Measurements from ENCODE around the gene CNTLN.
"Not testable (repeated sequence)": the region's sequence is repeated elsewhere in the genome, so short reads cannot be mapped to it uniquely, and the experiment has no call there.

CNTLN gene

DNA sequence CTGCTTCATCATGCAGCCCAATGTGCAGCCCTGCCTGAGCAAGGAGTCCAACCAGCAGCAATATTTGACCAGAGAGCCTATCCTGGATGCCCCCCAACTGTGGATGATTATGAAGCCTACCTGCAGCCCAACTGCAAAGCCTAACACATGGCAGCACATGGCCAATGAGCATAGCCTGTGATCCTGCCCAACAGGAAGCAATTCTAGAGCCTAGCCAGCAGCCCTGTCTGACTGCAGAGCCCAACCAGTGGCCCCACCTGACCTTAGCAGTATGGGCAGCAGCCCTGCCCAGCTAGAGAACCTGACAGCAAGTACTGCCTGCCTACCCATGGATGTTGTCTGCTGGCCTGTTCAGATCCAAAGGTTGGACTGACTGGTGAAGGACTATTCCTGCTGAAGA is 346.7 kb downstream of the CNTLN start:
- DNase-seq (ENCODE audit: low read depth, low spot score): no peak
- H3K27ac ChIP-seq: no peak overlapping the region

DNA sequence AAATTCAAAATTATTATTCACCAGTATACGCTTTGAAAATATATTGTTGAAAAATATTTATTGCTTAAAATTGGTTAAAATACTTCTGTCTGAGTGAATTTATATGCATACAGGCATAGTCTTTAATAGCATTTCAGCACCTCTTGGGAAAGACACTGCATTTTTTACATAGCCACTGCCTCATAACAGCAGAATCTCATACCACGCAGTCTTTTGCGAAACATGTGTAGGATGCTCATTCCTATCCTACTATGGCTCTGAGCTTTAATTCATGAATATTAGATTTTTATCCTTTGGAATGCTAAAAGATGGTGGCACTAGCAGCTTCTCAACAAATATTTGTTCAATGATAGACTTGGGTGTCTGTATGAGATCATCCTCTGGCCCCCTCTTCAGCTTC is 350.1 kb downstream of the CNTLN start:
- H3K27ac ChIP-seq: no peak overlapping the region
- no peak for DNase-seq (ENCODE audit: low read depth, low spot score)

DNA sequence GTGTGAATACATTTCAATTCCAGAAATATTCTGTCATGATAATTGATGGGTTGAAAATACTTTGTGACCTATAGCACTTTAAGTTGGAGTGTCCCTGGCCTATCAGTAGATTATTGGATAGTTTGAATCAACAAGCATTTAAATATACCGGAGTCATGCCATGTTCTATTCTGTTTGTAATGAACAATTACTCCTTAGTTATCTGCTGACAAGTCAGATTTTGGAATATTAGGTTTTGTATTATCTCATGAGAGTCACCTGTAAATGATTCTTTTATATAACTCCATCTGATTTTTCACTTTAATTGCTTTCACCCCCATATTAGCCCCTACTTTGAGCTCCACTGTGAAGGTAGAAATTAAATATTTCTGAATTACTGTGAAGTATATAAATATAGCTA is 351.6 kb downstream of the CNTLN start:
- no peak overlapping the region for H3K27ac ChIP-seq
- no peak for DNase-seq (ENCODE audit: low read depth, low spot score)

DNA sequence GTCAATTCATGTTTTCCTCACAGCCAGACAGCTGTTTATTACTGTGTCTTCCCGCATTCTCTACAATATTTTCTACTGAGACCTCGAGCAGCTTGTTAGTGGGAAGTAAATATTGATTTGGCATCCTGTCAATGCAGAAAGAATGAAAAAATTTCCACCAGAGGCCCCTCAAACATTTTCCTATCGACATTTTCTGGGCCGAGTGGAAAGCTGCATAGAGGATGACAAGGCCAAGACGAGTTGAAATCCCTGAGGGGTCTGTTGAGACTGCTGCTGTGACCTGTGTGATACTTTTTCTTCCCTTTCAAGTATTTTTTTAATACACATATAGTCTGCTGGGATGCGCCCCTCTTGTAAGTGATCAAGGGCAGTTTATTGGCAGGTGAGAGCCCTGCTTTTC is 352.6 kb downstream of the CNTLN start:
- no peak for DNase-seq (ENCODE audit: low read depth, low spot score)
- H3K27ac ChIP-seq: no peak overlapping the region

DNA sequence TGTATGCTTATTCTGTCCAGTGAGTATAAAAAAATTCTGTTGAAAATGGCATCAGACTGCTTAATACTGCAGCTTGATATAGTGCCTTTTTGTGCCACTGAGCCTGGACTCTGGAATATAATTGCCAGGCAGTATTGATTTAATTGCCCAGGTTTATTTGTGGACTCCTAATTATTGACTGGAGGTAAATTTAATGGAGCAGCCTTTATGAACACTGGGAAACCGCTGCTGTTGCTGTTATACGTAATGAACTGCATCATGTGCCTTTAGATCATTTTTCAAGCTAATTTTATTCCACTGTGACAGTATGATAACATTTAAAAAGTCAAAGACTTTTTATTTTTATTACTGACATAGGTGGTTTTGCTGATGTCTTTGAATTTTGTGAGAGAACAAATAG is 353.8 kb downstream of the CNTLN start:
- H3K27ac ChIP-seq: no peak overlapping the region
- DNase-seq (ENCODE audit: low read depth, low spot score): no peak

DNA sequence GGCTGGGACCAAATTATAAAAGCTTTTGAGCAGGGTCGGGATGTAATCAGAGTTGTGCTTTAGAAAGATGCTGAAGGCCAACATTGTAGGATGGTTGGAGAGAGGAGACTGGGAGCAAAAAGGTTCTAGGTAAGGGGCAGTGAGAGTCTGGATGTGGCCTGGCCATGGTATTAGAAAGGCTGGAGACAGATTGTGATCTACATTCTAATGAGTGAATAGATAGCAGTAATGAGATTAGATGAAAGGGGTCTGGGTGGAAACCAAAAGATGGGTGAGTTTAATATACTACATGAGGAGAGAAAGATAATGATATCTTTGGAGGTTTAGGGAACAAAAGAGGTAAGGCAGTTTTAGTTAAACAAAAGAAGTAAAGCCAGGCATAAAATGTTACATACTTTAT is 355.3 kb downstream of the CNTLN start:
- no peak for DNase-seq (ENCODE audit: low read depth, low spot score)
- no peak overlapping the region for H3K27ac ChIP-seq

DNA sequence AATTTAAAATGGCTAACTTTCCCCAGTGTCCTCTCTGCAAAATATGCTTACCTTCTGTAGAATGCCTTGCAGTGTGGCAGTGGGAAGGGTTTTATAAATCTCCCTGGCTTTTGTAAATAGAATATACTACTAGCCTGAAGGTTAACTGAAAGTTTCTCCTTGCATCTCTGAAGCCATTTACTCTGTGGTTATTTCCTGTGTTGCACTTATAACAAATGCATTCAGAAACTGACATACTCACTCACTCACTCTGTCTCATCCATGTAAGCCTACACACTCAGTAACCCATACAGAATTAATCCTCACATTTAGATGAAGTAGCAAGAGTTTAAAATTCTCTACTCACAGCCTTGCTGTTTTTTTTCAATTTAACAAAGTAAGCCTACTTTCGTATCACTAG is 356.9 kb downstream of the CNTLN start:
- no peak for DNase-seq (ENCODE audit: low read depth, low spot score)
- no peak overlapping the region for H3K27ac ChIP-seq

DNA sequence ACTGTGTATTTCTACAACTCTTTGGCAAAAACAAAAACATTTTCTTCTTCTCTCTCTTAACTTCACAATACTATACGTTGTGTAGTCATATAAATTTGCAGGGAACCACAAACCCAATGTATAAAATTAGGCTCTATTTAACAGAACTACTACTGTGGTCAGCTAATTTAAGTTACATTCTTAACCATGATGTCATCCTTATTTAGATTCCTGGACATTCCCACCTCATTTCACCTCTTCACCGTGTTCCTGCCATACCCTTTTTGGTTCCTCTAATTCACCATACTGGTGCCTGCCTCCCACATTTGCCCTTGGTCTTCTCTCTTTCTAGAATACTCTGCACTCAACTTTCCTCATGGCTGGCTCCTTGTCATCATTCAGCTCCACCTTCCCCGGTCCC is 368.4 kb downstream of the CNTLN start:
- no peak for DNase-seq (ENCODE audit: low read depth, low spot score)
- H3K27ac ChIP-seq: no peak overlapping the region

DNA sequence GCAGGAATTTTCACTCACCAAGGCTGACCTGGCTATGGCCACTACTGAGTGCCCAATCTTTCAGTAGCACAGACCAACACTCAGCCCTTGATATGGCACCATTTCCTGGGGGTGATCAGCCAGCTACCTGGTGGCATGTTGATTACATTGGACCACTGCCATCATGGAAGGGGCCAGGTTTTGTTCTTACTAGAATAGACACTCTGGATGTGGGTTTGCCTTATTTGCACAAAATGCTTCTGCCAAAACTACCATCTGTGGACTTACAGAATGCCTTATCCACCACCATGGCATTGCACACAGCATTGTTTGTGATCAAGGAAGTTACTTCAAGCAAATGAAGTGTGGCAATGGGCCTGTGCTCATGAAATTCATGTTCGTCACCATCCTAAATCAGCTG is 374.3 kb downstream of the CNTLN start:
- no peak overlapping the region for H3K27ac ChIP-seq
- DNase-seq (ENCODE audit: low read depth, low spot score): no peak

DNA sequence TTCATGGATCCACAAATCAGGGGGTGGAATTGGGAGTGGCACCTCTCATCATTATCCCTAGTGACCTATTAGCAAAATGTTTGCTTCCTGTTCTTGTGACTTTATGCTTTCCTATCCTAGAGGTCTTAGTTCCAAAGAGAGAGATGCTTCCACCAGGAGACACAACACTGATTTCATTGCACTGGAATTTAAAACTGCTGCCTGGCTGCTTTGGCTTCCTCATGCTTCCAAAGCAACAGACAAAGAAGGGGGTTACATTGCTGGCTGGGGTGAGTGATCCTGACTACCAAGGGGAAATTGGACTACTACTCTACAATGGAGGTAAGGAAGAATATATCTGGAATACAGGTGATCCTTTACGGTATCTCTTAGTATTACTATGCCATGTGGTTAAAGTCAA is 374.9 kb downstream of the CNTLN start:
- no peak overlapping the region for H3K27ac ChIP-seq
- DNase-seq (ENCODE audit: low read depth, low spot score): no peak

DNA sequence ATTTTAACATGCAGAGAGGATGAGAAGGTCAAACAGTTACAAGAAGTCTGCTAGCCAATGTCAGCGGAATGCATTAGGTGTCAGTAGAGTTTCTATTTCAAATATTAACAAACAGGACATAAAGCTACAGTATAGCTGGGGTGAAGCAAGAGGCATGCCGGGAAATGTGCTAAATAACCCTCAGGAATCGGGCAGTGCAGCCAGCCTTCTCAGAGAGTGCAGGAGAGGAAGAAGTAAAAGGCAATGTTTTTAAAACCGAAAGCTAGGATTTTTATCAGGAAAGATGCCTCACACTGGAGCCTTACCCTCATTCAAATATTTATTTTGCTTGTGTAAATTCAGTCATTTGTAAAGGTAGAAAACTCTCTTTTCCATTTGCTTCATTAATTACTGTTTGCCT is 384.9 kb downstream of the CNTLN start:
- no peak overlapping the region for H3K27ac ChIP-seq
- DNase-seq (ENCODE audit: low read depth, low spot score): no peak

DNA sequence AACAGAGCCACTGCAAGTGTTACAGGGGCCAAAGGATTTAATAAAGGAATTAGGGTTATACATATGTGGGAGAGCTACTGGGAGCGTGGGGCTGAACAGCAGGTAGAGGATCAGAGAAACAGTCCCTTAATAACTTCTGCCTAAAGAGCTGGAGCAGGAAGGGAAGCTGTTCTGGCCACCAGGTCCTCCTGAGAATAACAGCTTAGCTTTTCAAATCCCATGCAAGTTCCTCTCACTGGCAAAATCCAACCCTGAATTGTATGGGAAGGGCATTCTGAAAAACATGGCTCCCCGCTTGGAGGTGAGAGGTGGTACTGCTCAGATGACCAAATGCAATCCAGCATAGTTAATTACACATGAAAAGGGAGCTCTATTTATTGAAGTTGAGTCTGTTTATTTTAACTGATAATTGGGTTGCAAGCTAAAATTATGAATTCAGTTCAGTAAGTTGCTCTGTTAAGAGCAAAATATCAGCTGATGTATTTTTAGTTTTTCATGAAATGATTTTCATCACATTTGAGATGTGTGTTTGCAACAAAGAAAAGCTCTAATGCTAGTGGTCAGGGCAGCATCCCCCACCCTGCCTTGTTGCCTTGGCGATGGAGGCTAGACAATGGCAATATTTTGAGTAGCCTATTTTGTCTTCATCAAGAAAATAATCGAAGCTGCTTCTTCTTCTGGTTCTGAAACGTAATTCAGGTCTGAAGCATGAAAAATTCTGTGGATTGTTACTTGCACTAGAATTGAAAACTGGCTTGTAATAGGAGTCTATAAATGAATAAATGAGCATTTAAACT is 385.6 kb downstream of the CNTLN start:
- H3K27ac ChIP-seq: no peak overlapping the region
- no peak for DNase-seq (ENCODE audit: low read depth, low spot score)

DNA sequence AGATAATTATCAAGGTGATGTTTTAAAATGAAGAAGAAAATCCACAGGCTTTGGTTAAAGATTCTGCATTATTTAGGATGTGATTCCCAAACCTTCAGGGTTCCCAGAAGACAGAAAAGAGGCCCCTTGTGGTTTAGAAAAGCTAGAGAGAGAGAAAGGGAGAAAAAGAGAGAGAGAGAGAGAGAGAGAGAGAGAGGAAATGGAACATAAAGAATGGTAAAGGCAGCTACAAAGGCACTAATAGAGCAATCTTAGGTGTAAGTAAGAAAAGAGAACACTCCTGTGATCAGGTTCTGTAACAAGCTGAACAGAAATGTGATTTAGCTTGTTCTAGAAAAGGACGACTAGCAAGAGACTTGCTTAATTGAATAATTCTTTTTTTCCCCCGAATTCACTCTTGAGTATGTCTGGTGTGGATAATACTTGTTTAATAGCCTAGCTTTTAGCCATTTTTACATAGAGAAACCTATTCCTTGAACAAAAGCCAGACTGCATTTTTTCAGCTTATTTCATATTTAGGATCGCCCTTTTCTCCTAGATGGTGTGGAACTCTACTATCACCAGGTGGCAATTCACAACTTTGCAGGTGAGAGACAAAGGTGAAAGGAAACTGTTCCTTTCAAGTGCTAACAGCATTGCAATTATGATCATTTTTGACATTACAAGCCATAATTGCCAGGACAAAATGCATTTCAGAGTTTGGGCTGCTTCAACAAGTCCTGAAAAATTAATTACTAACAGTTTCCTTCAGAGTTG is 386.4 kb downstream of the CNTLN start:
- no peak for DNase-seq (ENCODE audit: low read depth, low spot score)
- no peak overlapping the region for H3K27ac ChIP-seq

DNA sequence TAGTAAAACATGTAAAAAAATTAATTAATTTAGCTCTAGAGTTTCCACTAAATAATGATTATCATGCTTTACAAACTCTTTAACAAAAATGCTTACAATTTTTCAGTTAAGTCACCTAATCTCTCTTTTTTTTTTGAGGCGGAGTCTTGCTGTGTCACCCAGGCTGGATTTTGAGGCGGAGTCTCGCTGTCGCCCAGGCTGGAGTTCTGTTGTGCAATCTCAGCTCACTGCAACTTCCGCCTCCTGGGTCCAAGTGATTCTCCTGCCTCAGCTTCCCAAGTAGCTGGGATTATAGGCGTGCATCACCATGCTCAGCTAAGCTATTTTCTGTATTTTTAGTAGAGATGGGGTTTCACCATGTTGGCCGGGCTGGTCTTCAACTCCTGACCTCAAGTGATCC is 391.9 kb downstream of the CNTLN start:
- not testable (repeated sequence) for DNase-seq (ENCODE audit: low read depth, low spot score); H3K27ac ChIP-seq

DNA sequence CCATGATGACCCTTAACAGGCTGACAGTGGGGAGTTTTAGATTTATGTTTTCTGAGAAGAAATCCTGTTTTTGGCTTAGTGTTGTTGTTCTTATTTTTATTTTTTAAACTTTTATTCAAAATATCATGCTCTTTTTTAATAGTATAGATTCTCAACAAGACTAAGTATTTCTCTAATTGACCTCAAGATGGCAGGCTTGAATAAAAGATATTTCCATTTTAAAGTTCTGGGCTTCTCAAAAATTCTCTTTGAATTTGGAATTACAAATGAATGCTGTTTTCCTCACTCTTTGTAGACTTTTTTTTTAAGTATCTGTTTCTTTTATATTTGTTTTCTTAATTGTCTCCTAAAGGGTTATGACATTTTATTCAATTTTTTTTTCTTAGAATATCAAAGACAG is 394.0 kb downstream of the CNTLN start:
- DNase-seq (ENCODE audit: low read depth, low spot score): no peak
- H3K27ac ChIP-seq: no peak overlapping the region

DNA sequence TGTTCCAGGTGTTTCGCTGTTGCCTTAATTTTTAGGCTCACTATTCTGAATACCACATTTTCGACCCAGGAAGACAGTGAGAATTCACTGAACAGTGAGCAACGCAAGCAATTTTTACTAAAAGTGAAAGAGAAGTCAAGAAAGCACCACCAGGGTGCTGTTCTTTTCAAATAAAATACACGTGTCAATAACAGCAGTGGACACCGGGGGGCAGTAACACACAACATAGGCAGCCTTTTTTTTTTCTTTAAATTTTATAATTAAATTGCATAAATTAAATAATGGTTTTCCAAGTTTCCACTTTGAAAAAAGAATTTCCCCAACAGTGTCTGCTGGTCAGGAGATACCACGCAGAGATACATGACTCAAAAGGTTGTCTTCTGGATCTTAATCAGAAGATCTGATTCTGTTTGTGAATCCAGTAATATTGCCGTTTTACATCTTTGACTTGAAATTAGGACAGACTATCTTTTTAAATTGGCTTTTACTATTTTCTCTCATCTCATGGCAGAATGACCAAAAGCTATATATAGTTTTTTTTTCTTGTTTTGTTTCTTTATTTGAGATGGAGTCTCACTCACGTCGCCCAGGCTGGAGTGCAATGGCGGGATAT is 396.9 kb downstream of the CNTLN start:
- DNase-seq (ENCODE audit: low read depth, low spot score): no peak
- no peak overlapping the region for H3K27ac ChIP-seq

DNA sequence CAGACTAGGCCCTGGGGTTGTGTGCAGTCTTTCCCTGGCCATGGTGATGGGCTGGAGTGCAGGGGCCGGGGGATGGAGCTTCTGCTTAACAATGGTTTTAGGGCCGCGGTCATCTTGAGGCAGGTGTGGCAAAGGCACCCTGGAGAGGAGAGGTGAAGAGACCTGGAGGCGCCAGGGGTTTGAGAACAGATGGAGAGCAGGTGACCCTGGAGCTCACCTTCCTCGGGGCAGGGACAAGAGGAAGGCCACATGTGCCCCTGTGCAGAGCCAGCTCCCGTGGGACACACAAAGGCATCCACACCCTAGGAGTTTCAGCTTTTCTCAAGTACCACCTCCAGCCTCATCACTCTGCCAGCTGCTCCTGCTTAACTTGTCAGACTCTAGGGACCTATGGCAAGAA is 397.6 kb downstream of the CNTLN start:
- DNase-seq (ENCODE audit: low read depth, low spot score): no peak
- H3K27ac ChIP-seq: no peak overlapping the region

DNA sequence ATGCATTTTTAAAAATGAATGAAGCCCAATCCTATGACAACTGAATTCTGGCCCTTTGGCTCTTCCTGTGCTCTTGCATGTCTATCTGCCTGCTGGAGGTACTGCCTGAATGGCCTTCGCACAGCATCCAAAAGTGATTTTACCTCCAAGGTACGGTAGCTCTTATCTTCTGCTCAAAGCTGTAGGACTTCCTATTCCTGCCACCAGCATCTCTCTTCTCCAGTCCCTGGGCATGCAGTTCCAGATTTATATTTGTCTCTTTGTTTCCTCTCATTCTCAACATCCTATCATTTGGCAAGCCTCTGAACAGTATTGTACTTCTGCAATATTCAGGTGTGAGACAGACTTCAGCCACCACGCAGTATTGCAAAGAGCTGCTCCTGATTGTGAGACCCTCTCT is 400.3 kb downstream of the CNTLN start:
- H3K27ac ChIP-seq: no peak overlapping the region
- no peak for DNase-seq (ENCODE audit: low read depth, low spot score)

DNA sequence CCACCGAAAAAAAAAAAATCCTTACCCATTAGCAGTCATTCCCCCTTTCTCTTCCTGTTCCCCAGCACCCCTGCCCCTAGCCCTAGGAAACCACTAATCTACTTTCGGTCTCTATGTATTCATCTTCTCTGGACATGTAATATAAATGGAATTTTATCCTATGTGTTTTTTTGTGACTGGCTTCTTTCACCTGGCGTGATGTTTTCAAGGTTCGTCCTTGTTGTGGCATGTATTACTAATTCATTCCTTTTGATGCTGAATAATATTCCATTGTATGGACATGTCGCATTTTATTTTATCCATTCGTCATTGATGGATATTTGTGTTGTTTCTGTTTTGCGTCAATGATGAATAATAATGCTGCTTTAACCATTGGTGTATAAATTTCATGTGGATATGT is 401.2 kb downstream of the CNTLN start:
- peak; percentile 20 for DNase-seq (ENCODE audit: low read depth, low spot score)

DNA sequence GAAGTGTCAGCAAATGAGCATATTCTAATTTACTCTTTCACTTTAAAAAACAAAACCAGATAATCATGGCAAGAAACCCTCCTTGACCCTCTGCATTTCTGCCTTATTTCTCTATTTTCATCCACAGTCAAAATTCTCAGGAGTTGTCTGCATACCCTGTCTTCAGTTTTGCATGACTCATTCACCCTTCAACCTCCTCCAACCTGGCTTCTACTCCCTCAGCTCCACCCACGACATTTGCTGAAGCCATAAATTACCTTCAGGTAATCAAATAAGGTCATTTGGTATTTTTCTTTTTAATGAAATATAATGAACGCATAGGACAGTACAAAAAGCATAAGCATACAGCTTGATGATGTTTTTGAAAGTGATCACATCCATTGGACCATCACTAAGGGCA is 416.2 kb downstream of the CNTLN start:
- no peak overlapping the region for H3K27ac ChIP-seq
- no peak for DNase-seq (ENCODE audit: low read depth, low spot score)

More for the DNA sequence above, 401.2 kb downstream of the CNTLN start:
- H3K27ac ChIP-seq: peak overlapping the region; percentile 12
